Neural progenitor cell (in vitro differentiated cells): ENCODE results near the gene NDEL1. TPM values are rescaled to one million over a fixed set of nuclear protein-coding genes. Genes with fewer than 3 reads are reported as not detected.

Experiments used
- DNase-seq: peaks from one replicate; pipeline ENCODE4 v3.0.0-alpha.2; 2016; ENCODE audit warnings: low spot score
- H2AFZ ChIP-seq: fragments of 200-600 bp; sonication (generic); replicated peaks from 2 replicates; pipeline ENCODE4 v1.6.1; 2016; ENCODE audit warnings: antibody characterized with exemption
- H3F3A ChIP-seq: fragments of 200-600 bp; sonication (generic); 2 replicates; pipeline ENCODE4 v1.6.1; 2016; ENCODE audit warnings: antibody characterized with exemption, low read depth
- H3K27ac ChIP-seq: fragments of 200-600 bp; sonication (generic); 2 replicates; pipeline ENCODE4 v1.5.1; 2016; ENCODE audit warnings: mild to moderate bottlenecking
- H3K27me3 ChIP-seq: fragments of 200-600 bp; sonication (generic); 2 replicates; pipeline ENCODE4 v1.6.1; 2016; ENCODE audit warnings: mild to moderate bottlenecking, moderate library complexity
- H3K36me3 ChIP-seq: fragments of 200-600 bp; sonication (generic); 2 replicates; pipeline ENCODE4 v1.5.1; 2016
- H3K4me1 ChIP-seq: fragments of 200-600 bp; sonication (generic); 2 replicates; pipeline ENCODE4 v1.6.1; 2016; ENCODE audit warnings: mixed run types
- H3K4me2 ChIP-seq: fragments of 200-600 bp; sonication (generic); 2 replicates; pipeline ENCODE4 v1.6.1; 2016
- H3K4me3 ChIP-seq: fragments of 200-600 bp; sonication (generic); 2 replicates; pipeline ENCODE4 v1.5.1; 2016
- H3K79me2 ChIP-seq: fragments of 200-600 bp; sonication (generic); 2 replicates; pipeline ENCODE4 v1.6.1; 2016; ENCODE audit warnings: low read depth
- H3K9ac ChIP-seq: fragments of 200-600 bp; sonication (generic); 2 replicates; pipeline ENCODE4 v1.6.1; 2016
- H3K9me3 ChIP-seq: fragments of 200-600 bp; sonication (generic); 2 replicates; pipeline ENCODE4 v1.5.1; 2016; ENCODE audit warnings: low read depth
- H4K20me1 ChIP-seq: fragments of 200-600 bp; sonication (generic); 2 replicates; pipeline ENCODE4 v1.6.1; 2016; ENCODE audit warnings: low read depth
- H3K27ac Mint-ChIP-seq: 3 replicates; pipeline ENCODE4 v1.8.0; 2021; ENCODE audit warnings: mixed read lengths
- H3K27me3 Mint-ChIP-seq: 2 replicates; pipeline ENCODE4 v1.8.0; 2022; ENCODE audit warnings: low read depth, mild to moderate bottlenecking, inconsistent platforms, moderate library complexity, mixed read lengths; ENCODE audit not compliant: insufficient read depth
- H3K36me3 Mint-ChIP-seq: 3 replicates; pipeline ENCODE4 v1.8.0; 2021; ENCODE audit warnings: mixed read lengths
- H3K4me1 Mint-ChIP-seq: 3 replicates; pipeline ENCODE4 v1.8.0; 2021; ENCODE audit warnings: mixed read lengths
- H3K4me3 Mint-ChIP-seq: 3 replicates; pipeline ENCODE4 v1.8.0; 2021; ENCODE audit warnings: mild to moderate bottlenecking, moderate library complexity, mixed read lengths
- H3K9me3 Mint-ChIP-seq: 3 replicates; pipeline ENCODE4 v1.8.0; 2020; ENCODE audit warnings: mixed read lengths
- EZH2 ChIP-seq: fragments of 200-600 bp; sonication (generic); IDR thresholded peaks from 2 replicates; pipeline ENCODE4 v1.6.1; 2017; ENCODE audit warnings: antibody characterized with exemption, mild to moderate bottlenecking, moderate library complexity
- EZH2phosphoT487 ChIP-seq: fragments of 200-600 bp; sonication (generic); IDR thresholded peaks from 2 replicates; pipeline ENCODE4 v1.6.1; 2017; ENCODE audit warnings: antibody characterized with exemption
- total RNA-seq: library from RNA; depleted of rRNA; stranded (reverse); fragments of >200 nt; gene quantifications from 2 replicates; pipeline ENCODE4 v1.2.3, GENCODE V29; 2015; ENCODE audit warnings: low replicate concordance
- TF ChIP-seq, protein P1 (sequence below): fragments of 200-600 bp; sonication (generic); IDR thresholded peaks from 2 replicates; pipeline ENCODE4 v1.5.1; 2017; ENCODE audit warnings: antibody characterized with exemption, mild to moderate bottlenecking

Gene NDEL1
- total RNA-seq, 1 donor from 2014 or later: 26.9 TPM

DNA sequence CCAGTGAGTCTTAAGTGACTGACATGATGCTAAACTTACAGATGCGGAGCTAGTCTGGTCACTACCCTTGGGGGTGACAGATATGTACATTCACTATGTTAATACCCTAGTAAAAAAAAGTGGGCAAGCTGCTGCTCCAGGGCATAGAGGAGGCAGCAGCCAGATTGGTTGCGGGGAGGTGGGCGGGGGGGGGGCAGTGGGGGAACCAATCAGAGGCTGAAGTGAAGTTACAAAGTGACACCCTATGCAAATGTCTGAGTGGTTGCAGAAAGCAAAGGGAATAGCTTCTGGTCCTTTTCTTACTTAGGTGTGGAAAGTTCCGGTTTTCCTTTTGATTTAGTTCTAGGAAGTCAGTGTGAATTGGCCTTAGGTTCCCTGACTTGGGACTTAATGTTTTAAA, 12.1 kb downstream of the NDEL1 start:
- H3K27me3 Mint-ChIP-seq: no peaks in the 10 kb centered on the region
- TF ChIP-seq, protein P1, sequence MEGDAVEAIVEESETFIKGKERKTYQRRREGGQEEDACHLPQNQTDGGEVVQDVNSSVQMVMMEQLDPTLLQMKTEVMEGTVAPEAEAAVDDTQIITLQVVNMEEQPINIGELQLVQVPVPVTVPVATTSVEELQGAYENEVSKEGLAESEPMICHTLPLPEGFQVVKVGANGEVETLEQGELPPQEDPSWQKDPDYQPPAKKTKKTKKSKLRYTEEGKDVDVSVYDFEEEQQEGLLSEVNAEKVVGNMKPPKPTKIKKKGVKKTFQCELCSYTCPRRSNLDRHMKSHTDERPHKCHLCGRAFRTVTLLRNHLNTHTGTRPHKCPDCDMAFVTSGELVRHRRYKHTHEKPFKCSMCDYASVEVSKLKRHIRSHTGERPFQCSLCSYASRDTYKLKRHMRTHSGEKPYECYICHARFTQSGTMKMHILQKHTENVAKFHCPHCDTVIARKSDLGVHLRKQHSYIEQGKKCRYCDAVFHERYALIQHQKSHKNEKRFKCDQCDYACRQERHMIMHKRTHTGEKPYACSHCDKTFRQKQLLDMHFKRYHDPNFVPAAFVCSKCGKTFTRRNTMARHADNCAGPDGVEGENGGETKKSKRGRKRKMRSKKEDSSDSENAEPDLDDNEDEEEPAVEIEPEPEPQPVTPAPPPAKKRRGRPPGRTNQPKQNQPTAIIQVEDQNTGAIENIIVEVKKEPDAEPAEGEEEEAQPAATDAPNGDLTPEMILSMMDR: no peak
- TF ChIP-seq EZH2phosphoT487 (no peak), EZH2 (no peak)
- Histone ChIP-seq H3K4me2 (no peak overlapping the region), H3K79me2 (peaks cover 13% of the 10 kb centered on the region), H3K9me3 (no peaks in the 10 kb centered on the region), H2AFZ (no peak overlapping the region), H3K4me3 (no peak overlapping the region), H3K4me1 (peaks cover 8% of the 10 kb centered on the region), H3K9ac (no peak overlapping the region), H4K20me1 (peaks cover 12% of the 10 kb centered on the region), H3K27me3 (no peaks in the 10 kb centered on the region), H3K27ac (no peak overlapping the region), H3F3A (peaks cover 11% of the 10 kb centered on the region), H3K36me3 (peaks cover 19% of the 10 kb centered on the region)
- peak; percentile 10 for DNase-seq
- H3K36me3 Mint-ChIP-seq: peaks cover 14% of the 10 kb centered on the region
- no peaks in the 10 kb centered on the region for H3K9me3 Mint-ChIP-seq
- no peak overlapping the region for H3K27ac Mint-ChIP-seq
- peaks cover 15% of the 10 kb centered on the region for H3K4me1 Mint-ChIP-seq
- no peak overlapping the region for H3K4me3 Mint-ChIP-seq

DNA sequence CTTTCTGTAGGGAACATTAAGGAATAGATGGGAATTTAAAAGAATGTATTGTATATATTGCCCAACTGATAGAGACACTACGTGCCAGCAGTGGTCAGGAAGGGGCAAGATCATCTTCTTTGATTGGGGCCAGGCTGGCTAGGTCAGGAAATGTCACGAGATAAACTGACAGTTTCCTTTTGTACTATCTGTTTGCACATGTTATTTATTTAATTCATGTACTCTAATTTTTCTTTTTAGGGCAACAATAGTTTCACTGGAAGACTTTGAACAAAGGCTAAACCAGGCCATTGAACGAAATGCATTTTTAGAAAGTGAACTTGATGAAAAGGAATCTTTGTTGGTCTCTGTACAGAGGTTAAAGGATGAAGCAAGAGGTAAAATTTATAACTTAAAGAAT, 12.6 kb downstream of the NDEL1 start:
- H3K4me3 ChIP-seq: no peak overlapping the region
- no peak overlapping the region for H3K9ac ChIP-seq
- peaks cover 19% of the 10 kb centered on the region for H3K36me3 ChIP-seq
- Mint-ChIP-seq H3K4me1 (peaks cover 11% of the 10 kb centered on the region), H3K9me3 (no peaks in the 10 kb centered on the region), H3K4me3 (no peak overlapping the region), H3K27me3 (no peaks in the 10 kb centered on the region), H3K36me3 (peaks cover 14% of the 10 kb centered on the region), H3K27ac (no peak overlapping the region)
- H2AFZ ChIP-seq: no peak overlapping the region
- no peak overlapping the region for H3K27ac ChIP-seq
- no peak for DNase-seq
- H3K9me3 ChIP-seq: no peaks in the 10 kb centered on the region
- peaks cover 7% of the 10 kb centered on the region for H3F3A ChIP-seq
- no peak overlapping the region for H3K4me2 ChIP-seq
- H3K27me3 ChIP-seq: no peaks in the 10 kb centered on the region
- peaks cover 7% of the 10 kb centered on the region for H4K20me1 ChIP-seq
- H3K4me1 ChIP-seq: peaks cover 6% of the 10 kb centered on the region
- peaks cover 8% of the 10 kb centered on the region for H3K79me2 ChIP-seq
- TF ChIP-seq EZH2 (no peak), EZH2phosphoT487 (no peak)
- TF ChIP-seq, protein P1: no peak

DNA sequence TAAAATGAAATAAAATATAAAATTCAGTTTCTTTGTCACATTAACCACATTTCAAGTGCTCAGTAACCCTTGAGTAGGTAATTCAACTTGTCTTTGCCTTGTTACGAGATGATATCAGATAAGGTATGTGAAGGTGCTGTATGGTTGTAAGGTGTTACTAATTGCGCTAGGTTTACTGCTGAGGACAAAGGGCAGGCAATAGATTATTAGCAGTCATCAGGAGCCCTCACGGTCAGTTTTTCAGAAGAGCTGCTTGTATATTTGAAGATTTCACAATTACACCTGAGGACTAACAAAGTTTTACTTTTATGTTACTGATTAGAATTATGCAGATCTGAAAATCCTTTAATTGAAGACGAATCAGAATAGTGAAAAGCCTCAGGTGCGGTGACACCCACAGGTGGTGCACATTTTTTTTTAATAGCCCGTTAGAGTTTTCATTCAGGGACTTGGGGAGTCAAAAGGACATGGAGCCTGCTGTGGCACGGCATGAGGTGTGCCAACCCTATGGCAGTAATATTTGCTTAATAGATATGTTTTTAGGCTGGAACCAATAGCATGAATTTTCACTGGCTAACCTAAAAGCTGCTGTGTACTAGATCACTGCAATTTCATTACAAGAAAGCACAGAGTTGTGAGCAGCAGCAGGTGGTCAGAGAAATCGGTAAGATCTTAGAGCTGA, 16.4 kb downstream of the NDEL1 start:
- H3K27ac ChIP-seq: no peak overlapping the region
- Mint-ChIP-seq H3K36me3 (peaks cover 25% of the 10 kb centered on the region), H3K27ac (no peak overlapping the region), H3K9me3 (no peaks in the 10 kb centered on the region), H3K4me3 (no peak overlapping the region), H3K27me3 (no peaks in the 10 kb centered on the region), H3K4me1 (no peaks in the 10 kb centered on the region)
- H3K9me3 ChIP-seq: no peaks in the 10 kb centered on the region
- peaks cover 15% of the 10 kb centered on the region for H3K36me3 ChIP-seq
- no peaks in the 10 kb centered on the region for H3K27me3 ChIP-seq
- H4K20me1 ChIP-seq: no peaks in the 10 kb centered on the region
- H3K4me3 ChIP-seq: no peak overlapping the region
- no peaks in the 10 kb centered on the region for H3K4me1 ChIP-seq
- H2AFZ ChIP-seq: no peak overlapping the region
- no peak for DNase-seq
- no peak overlapping the region for H3K9ac ChIP-seq
- no peak overlapping the region for H3K4me2 ChIP-seq
- H3K79me2 ChIP-seq: no peaks in the 10 kb centered on the region
- H3F3A ChIP-seq: no peaks in the 10 kb centered on the region
- TF ChIP-seq, protein P1: no peak
- TF ChIP-seq EZH2 (no peak), EZH2phosphoT487 (no peak)
